DND-41 (cell line): Measurements from ENCODE around the gene DCBLD1.
"Not testable (repeated sequence)": the region's sequence is repeated elsewhere in the genome, so short reads cannot be mapped to it uniquely, and the experiment has no call there.

Experiments used
- ATAC-seq: fragments of 200-7000 bp; cut with Tn5 transposase; 3 replicates; pipeline ENCODE4 v1.9.1; 2021; ENCODE audit warnings: low read depth; ENCODE audit not compliant: insufficient read depth
- DNase-seq: peaks from one replicate; pipeline ENCODE4 v3.0.0-alpha.2; 2020
- H2AFZ ChIP-seq: 2 replicates; pipeline ENCODE4 v1.6.0; 2012; ENCODE audit warnings: low read depth, low read length
- H3K27ac ChIP-seq: 2 replicates; pipeline ENCODE4 v1.5.1; 2012; ENCODE audit warnings: low read length, inconsistent platforms
- H3K27me3 ChIP-seq: fragments of 200-600 bp; sonication (generic); 2 replicates; pipeline ENCODE4 v1.6.0; 2012; ENCODE audit warnings: low read length, mild to moderate bottlenecking, inconsistent platforms; ENCODE audit not compliant: insufficient read depth, poor library complexity
- H3K36me3 ChIP-seq: 2 replicates; pipeline ENCODE4 v1.5.1; 2012; ENCODE audit warnings: low read length, inconsistent platforms; ENCODE audit not compliant: insufficient read depth
- H3K4me1 ChIP-seq: 2 replicates; pipeline ENCODE4 v1.5.1; 2012; ENCODE audit warnings: mild to moderate bottlenecking, low read length; ENCODE audit not compliant: insufficient read depth
- H3K4me2 ChIP-seq: 2 replicates; pipeline ENCODE4 v1.6.0; 2012; ENCODE audit warnings: mild to moderate bottlenecking, moderate library complexity, low read length, inconsistent platforms; ENCODE audit not compliant: insufficient read depth
- H3K4me3 ChIP-seq, 2 experiments: fragments of 200-600 bp in 1 of 2; shearing (Covaris generic) in 1 of 2; 2 replicates each; pipeline ENCODE4 v1.5.1; 2012 to 2016; ENCODE audit warnings: inconsistent platforms in 2 of 2, low read length in 2 of 2, mild to moderate bottlenecking in 2 of 2, low read depth in 1 of 2, moderate library complexity in 1 of 2
- H3K79me2 ChIP-seq: 2 replicates; pipeline ENCODE4 v1.6.0; 2012; ENCODE audit warnings: low read length, inconsistent platforms; ENCODE audit not compliant: insufficient read depth
- H3K9ac ChIP-seq: 2 replicates; pipeline ENCODE4 v1.6.0; 2012; ENCODE audit warnings: low read depth, mild to moderate bottlenecking, inconsistent platforms, low read length, moderate library complexity
- H3K9me3 ChIP-seq: 2 replicates; pipeline ENCODE4 v1.5.1; 2012; ENCODE audit warnings: low read length, moderate library complexity, mild to moderate bottlenecking, inconsistent platforms; ENCODE audit not compliant: insufficient read depth, severe bottlenecking
- H4K20me1 ChIP-seq: 2 replicates; pipeline ENCODE4 v1.6.0; 2012; ENCODE audit warnings: low read length; ENCODE audit not compliant: insufficient read depth
- CTCF ChIP-seq: IDR thresholded peaks from 2 replicates; pipeline ENCODE4 v1.5.1; 2012; ENCODE audit warnings: borderline replicate concordance, low read length, moderate library complexity, mild to moderate bottlenecking; ENCODE audit not compliant: poor library complexity, severe bottlenecking; ENCODE audit errors: extremely low read depth
- EZH2 ChIP-seq: IDR thresholded peaks from 3 replicates; pipeline ENCODE4 v1.6.1; 2012; ENCODE audit warnings: borderline replicate concordance, low read depth, mild to moderate bottlenecking, moderate library complexity, low read length, inconsistent platforms; ENCODE audit not compliant: severe bottlenecking

Gene DCBLD1

GRCh38 chr6:117512987-117513573 is 30.6 kb downstream of the DCBLD1 start:
- H3K27ac ChIP-seq = no peak overlapping the region
- H3K4me3 ChIP-seq = no peak overlapping the region
- no peaks in the 10 kb centered on the region for H3K79me2 ChIP-seq
- DNase-seq = no peak
- H3K9ac ChIP-seq = no peak overlapping the region
- TF ChIP-seq EZH2 (no peak), CTCF (no peak)
- no peaks in the 10 kb centered on the region for H4K20me1 ChIP-seq
- no peaks in the 10 kb centered on the region for H3K4me1 ChIP-seq
- peaks cover 9% of the 10 kb centered on the region for H3K27me3 ChIP-seq
- H3K9me3 ChIP-seq = no peaks in the 10 kb centered on the region
- H2AFZ ChIP-seq = no peak overlapping the region
- ATAC-seq = no peak
- no peaks in the 10 kb centered on the region for H3K36me3 ChIP-seq
- no peak overlapping the region for H3K4me2 ChIP-seq

- H3K9ac ChIP-seq = no peak overlapping the region
- H3K36me3 ChIP-seq = no peaks in the 10 kb centered on the region
- H3K4me3 ChIP-seq = no peak overlapping the region
- H3K4me1 ChIP-seq = no peaks in the 10 kb centered on the region
- H3K27me3 ChIP-seq = peaks cover 4% of the 10 kb centered on the region
- TF ChIP-seq EZH2 = no peak
- TF ChIP-seq CTCF = no peak
- DNase-seq = no peak
- no peak overlapping the region for H3K4me2 ChIP-seq
- H2AFZ ChIP-seq = no peak overlapping the region
- ATAC-seq = no peak
- H4K20me1 ChIP-seq = no peaks in the 10 kb centered on the region
- H3K9me3 ChIP-seq = no peaks in the 10 kb centered on the region
- H3K79me2 ChIP-seq = no peaks in the 10 kb centered on the region
- H3K27ac ChIP-seq = no peak overlapping the region
These were observed 31.4 kb downstream of the DCBLD1 start for GRCh38 chr6:117513778-117514365.

- Histone ChIP-seq H4K20me1 (no peaks in the 10 kb centered on the region), H3K4me3 (no peak overlapping the region), H3K27ac (no peak overlapping the region), H3K9ac (no peak overlapping the region), H3K4me1 (no peaks in the 10 kb centered on the region), H3K27me3 (peaks cover 3% of the 10 kb centered on the region), H3K36me3 (no peaks in the 10 kb centered on the region), H3K4me2 (no peak overlapping the region), H3K79me2 (no peaks in the 10 kb centered on the region), H3K9me3 (no peaks in the 10 kb centered on the region), H2AFZ (no peak overlapping the region)
- no peak for TF ChIP-seq EZH2
- no peak for TF ChIP-seq CTCF
- DNase-seq (no peak), ATAC-seq (no peak)
These were observed 32.2 kb downstream of the DCBLD1 start for GRCh38 chr6:117514655-117515054.

- Histone ChIP-seq H3K9me3 (no peaks in the 10 kb centered on the region), H3K4me1 (no peaks in the 10 kb centered on the region), H3K27me3 (peaks cover 4% of the 10 kb centered on the region), H3K9ac (no peak overlapping the region), H3K4me3 (no peak overlapping the region), H2AFZ (no peak overlapping the region), H4K20me1 (no peaks in the 10 kb centered on the region), H3K79me2 (no peaks in the 10 kb centered on the region), H3K4me2 (no peak overlapping the region), H3K36me3 (no peaks in the 10 kb centered on the region), H3K27ac (no peak overlapping the region)
- DNase-seq (no peak), ATAC-seq (no peak)
- TF ChIP-seq EZH2 = no peak
- TF ChIP-seq CTCF = no peak
These were observed 32.9 kb downstream of the DCBLD1 start for GRCh38 chr6:117515326-117515725.

GRCh38 chr6:117517995-117518394 is 35.5 kb downstream of the DCBLD1 start:
- H3K4me3 ChIP-seq, H3K4me2 ChIP-seq, H3K79me2 ChIP-seq, H3K9ac ChIP-seq, H4K20me1 ChIP-seq, H3K27ac ChIP-seq, ATAC-seq, DNase-seq, H3K9me3 ChIP-seq, H2AFZ ChIP-seq, H3K27me3 ChIP-seq, H3K36me3 ChIP-seq, H3K4me1 ChIP-seq: not testable (repeated sequence)
